HFF-Myc (cell line): ENCODE data around the gene CCDC181.

Experiments
- DNase-seq: peaks from one replicate; pipeline ENCODE4 v3.0.0-alpha.2; 2011; ENCODE audit warnings: low read depth; ENCODE audit errors: extremely low read depth
- H3K4me3 ChIP-seq: replicated peaks from 2 replicates; pipeline ENCODE4 v1.5.1; 2011; ENCODE audit warnings: low read depth, mild to moderate bottlenecking, control low read depth, low read length
- CTCF ChIP-seq: IDR thresholded peaks from 2 replicates; pipeline ENCODE4 v1.5.1; 2012; ENCODE audit warnings: mild to moderate bottlenecking, low read depth, low read length, control low read depth; ENCODE audit errors: missing control alignments

Gene CCDC181

GRCh38 chr1:169466259-169467230 is 39.3 kb upstream of the CCDC181 start:
- no peak overlapping the region for H3K4me3 ChIP-seq
- no peak for DNase-seq
- TF ChIP-seq CTCF = peak; percentile 16

DNA sequence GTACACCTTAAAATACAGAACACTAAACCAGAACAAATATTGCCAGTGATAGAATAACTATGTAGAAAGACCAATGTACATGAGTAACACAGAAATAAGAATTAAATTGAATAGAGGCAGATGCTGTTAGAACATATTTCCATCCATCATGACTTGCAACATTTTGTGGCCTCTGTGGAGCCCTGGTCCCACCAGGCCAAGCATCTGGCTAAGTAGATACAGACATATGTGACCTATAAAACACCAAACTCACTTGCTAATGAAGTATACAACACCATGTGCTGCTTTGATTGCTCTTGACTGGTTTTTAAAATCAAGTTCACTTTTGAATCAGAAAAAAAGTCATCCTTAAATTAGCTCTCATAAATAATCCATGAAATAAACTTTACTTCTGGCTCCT is 38.0 kb upstream of the CCDC181 start:
- no peak overlapping the region for H3K4me3 ChIP-seq
- DNase-seq = no peak
- TF ChIP-seq CTCF = no peak

GRCh38 chr1:169462385-169462784 is 35.1 kb upstream of the CCDC181 start:
- no peak overlapping the region for H3K4me3 ChIP-seq
- TF ChIP-seq CTCF = no peak
- no peak for DNase-seq

DNA sequence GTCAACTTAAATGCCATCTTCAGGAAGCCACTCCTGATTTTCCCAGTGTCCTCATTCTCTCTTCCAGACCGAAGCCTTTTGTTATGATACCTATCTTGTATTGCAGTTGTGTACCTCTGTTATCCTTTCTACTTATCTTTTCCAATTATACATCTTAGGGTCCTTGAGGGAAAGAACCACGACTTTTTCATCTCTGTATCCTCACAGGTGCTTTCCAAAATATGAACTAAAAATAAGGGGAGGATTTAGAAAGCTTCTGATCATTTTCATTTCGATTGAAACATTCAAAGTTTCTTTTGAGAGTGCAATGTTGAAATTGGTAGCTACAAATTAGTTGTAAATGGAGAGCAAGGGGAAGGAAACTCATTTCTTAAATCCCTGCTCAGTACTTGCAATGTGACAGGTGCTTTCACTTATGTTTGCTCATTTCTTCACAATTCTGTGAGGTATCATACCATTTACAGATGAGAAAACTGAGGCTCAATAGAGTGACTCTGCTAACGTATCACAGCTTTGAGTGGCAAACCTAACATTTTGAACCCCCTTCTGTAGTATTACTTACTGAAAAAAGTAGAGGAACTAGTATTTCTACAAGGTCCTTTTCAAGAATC is 34.2 kb upstream of the CCDC181 start:
- DNase-seq = no peak
- H3K4me3 ChIP-seq = no peak overlapping the region
- TF ChIP-seq CTCF = no peak

DNA sequence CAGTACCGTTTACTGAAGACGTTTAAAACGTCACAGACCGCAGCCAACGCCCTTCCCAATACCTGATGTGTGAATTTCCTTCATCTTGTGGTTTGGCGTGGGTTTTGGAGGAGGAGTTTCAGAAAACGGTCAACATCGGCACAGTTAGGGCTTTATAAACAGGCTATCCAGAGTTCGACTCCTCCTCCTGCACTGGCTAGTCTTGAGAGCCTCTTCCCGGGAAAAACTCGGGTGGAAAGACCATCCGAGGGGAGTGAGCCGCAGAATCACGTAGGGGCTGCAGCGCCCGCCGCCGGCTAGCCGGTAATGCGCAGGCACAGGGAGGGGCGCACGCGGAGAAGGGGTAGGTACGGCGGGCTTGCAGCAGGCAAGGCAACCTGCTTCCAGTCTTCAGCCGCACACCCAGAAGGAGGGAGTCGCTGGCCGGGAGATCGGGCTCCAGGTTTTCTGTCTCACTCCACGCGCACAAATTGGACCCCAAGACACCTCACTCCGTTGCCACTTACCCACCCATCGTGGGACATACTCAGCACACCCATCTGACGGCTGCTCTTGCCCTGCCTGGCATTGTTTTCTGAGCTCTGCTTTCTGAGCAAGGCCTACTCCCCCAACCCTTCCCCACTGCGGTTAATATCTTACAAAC is 33.0 kb upstream of the CCDC181 start:
- DNase-seq = peak; percentile 6
- TF ChIP-seq CTCF = no peak
- H3K4me3 ChIP-seq = no peak overlapping the region

DNA sequence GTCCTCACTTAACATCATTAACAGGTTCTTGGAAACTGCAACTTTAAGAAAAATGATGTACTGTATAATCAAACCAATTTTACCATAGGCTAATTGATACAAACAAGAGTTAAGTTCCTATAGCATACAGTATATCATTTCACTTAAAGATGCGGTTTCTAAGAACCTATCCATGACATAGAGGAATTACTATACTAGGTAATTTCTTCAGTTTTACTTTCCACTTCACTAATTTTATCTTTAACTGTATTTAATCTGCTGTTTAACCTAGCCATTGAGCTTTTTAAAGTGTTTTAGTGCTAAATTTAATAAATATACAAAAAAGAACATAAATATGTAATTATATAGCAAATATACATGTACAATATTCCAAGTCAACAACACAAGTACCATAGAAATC is 30.2 kb upstream of the CCDC181 start:
- DNase-seq = no peak
- H3K4me3 ChIP-seq = no peak overlapping the region
- no peak for TF ChIP-seq CTCF
